WI38 (cell line): ENCODE data around the gene REXO1.

Experiments used
- H3K4me3 ChIP-seq: 2 replicates; pipeline ENCODE4 v1.5.1; 2011; ENCODE audit warnings: low read depth, mild to moderate bottlenecking, control low read depth, low read length
- TF ChIP-seq, protein P1 (sequence below): IDR thresholded peaks from 2 replicates; pipeline ENCODE4 v1.5.1; 2012; ENCODE audit warnings: low read depth, mild to moderate bottlenecking, control low read depth, low read length

The REXO1 gene

DNA sequence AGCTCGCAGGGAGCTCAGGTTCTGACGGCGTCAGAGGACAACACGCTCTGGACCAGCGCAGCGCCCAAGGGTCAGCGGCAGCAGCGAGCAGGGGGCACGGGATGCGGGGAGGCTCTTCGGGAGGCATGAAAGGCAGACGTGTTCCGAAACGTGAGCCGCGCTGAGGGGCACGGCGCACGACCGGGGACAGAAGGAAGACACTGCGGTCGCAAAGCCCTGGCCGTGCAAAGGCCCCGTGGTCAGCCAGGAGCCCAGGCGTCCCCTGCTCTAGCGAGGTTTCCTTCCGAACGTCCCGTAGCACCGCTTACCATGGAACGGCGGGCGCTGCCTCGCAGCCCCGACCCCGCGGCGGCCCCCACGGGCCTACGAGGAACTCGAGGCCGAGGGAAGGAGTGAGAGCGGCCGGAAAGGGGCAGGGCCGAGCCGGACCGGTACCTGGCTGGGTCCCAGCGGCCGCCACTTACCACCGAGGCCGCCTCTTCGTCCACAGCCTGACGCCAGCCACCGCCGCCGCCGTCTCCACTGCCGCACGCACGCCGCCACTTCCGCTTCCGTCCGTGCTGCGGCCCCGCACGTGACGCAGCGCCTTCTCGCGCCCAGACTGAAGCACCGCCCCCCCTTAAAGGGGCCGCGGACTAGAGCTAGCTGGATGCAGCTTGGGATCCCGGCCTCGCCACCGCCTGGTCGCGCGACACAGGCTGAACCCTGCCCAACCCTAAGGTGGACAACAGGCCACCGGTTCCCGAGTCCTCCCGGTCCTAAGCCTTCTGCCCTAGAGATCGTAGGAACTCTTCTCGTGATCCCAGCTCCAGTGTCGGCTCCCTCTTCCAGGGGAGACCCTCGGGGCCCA lies 27.6 kb upstream of the REXO1 start:
- peak overlapping the region; percentile 97 for H3K4me3 ChIP-seq
- TF ChIP-seq, protein P1, sequence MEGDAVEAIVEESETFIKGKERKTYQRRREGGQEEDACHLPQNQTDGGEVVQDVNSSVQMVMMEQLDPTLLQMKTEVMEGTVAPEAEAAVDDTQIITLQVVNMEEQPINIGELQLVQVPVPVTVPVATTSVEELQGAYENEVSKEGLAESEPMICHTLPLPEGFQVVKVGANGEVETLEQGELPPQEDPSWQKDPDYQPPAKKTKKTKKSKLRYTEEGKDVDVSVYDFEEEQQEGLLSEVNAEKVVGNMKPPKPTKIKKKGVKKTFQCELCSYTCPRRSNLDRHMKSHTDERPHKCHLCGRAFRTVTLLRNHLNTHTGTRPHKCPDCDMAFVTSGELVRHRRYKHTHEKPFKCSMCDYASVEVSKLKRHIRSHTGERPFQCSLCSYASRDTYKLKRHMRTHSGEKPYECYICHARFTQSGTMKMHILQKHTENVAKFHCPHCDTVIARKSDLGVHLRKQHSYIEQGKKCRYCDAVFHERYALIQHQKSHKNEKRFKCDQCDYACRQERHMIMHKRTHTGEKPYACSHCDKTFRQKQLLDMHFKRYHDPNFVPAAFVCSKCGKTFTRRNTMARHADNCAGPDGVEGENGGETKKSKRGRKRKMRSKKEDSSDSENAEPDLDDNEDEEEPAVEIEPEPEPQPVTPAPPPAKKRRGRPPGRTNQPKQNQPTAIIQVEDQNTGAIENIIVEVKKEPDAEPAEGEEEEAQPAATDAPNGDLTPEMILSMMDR = no peak

DNA sequence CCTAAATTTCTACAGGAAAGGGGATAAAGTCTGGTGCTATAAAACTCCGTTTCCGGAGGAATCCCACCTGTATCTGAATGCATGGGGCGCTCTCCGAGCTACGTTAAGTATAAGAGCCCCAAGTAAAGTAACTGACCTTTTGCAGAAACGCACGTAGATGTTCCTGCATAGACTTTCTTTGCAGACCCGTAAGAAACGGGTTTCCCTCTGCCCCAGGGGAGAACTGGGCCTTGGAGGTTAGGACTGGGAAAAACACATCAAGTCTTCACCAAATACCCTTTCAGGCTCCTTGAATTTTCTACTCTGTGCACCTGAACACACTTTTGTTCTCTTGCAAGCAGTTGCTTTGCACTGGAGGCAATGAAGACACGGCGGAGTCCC lies 27.0 kb upstream of the REXO1 start:
- peak overlapping the region; percentile 97 for H3K4me3 ChIP-seq

DNA sequence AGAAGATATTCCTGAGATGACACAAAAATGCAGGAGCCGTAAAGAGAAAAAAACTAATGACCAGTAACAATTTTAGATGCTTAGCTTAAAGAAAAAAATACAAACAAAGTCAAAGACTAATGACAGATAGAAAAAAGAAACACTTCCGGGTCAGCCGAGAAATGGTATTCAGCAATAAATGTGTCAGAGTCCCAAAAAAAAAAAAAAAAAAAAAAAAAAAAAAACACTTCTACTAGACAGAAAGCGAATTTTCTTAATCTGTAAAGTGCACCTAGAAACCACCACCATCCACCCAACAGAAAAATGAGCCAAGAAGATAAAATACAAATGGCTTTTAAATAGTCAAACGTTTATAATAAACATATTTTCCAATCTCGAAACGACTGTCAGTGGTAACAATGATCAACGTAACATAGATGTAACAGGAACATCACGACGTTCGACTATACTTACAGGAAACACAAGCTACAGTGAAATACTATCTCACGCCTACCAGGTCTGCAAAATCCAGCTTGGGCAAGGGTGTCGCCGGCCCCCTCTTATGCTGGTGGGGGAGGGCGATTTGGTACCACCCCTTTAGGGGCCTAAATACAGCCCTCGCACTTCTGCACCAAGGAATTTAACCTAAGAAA lies 26.4 kb upstream of the REXO1 start:
- TF ChIP-seq, protein P1 = no peak
- peak overlapping the region; percentile 97 for H3K4me3 ChIP-seq

DNA sequence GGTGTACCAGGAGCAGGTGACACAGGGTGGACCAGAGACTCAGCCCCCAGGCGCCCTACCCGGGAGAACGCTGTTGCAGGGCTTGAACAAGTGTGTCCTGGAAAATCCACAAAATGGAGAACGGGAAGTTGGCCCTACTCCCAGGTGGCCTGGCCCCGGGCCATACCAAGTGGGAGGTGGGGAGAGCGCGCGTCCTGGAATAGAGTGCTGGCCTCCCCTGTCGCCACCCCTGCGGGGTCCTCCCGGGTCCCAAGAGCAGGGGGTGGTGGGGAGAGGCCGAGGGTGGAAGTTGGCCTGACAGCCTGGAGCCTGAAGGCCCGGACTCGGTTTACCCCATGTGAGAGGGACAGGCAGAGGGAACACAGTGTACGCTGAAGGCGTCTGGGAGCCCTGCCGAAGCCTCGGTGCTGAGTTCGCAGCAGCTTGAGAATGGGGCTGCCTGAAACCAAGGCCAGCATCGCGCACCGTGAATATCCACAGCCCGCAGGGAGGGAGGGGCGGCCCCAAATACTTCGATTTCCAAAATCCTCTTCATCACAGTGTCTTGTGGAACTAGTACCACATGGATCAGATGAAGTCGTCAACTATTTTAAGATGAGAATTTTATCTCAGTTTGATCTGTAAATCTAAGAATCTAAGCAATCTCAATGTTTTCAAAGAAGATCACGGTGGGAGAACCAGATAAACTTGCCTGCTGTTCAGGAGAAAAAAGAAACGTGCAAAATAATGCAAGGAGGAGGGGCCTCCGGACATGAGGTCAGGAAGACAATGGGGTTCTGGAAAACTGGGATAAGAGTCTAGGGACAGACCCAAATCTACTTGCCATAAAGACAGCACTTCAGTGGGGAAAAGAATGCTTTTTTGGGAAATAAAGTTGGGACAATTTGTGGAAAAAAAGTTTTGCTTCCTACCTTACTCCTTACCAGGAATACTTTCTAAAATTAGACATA lies 25.5 kb upstream of the REXO1 start:
- H3K4me3 ChIP-seq = peak overlapping the region; percentile 97
- TF ChIP-seq, protein P1 = no peak

DNA sequence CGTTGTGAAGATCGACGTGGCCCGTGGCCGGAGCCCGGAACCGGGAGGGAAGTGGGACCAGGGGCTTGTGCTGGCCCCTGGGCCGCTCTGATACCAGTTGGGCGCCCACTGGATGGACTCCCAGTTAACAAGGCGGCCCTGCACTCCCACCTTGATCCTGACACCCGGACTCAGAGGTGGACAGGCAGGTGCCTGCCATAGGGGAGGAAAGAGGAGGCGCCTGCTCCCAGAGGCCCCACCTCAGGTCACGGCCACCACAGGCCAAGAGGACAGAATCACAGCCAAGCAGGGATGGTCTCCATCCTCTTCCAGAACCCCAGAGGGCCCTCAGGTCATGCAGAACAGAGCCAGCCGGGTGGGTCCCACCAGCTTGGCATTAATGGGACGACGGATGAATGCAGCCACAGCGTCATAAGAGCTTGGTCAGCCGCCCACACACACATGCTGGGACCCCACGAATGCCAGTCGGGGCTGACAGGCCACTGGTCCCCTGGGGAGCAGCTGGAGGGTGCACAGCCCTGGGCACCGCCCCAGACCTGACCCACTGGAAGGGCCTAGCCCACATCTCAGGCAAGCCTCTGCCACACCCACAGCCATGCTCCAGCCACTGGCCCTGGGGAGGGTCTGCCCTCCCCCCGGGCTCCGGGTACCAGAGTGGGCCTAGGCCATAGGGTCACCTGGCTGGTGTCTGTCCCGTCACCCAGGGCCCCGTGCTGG lies 24.7 kb upstream of the REXO1 start:
- TF ChIP-seq, protein P1 = no peak
- H3K4me3 ChIP-seq = no peak overlapping the region

DNA sequence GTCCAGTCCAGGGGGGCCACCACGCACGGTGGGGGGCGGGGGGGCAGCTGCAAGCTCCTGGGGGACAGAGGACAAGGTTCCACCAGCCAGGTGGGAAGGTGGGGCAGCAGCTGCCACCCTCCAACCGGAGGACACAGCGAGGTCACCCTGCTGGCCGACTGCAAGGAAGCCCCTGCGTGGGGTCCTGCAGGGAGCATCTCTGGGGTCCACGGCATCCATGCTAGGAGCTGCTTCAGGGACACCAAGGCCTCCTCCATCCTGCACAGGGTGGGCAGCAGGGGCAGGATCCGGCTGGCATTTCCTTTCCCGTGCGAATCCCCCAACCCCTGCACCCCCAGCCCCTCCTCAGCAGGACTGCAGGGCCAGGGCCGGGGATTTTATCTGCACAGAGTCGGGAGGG lies 23.3 kb upstream of the REXO1 start:
- H3K4me3 ChIP-seq = no peak overlapping the region
- TF ChIP-seq, protein P1 = no peak

DNA sequence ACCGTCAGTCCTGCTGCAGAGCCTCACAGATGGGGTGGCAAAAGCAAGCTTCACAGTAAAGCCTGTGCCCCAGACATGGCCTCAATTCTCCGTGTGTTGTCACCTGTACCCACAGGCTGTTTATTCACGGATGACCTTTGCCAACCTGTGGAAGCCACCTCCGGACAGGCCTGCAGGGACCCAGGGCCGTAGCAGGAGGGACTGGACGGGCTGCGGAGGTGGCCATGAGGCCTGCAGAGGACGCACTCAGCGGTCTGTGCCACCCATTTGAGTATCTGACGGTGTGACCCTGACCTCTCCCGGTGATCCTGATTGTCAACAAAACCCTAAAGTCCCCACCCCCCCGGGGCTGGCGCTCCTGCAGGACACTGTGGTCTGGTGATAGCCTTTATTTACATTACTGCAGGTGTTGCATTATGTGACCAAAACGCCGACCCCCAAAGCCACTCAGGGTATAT lies 22.9 kb upstream of the REXO1 start:
- H3K4me3 ChIP-seq = no peak overlapping the region
- TF ChIP-seq, protein P1 = no peak
